ENCODE data around the gene RHEX.

DNA sequence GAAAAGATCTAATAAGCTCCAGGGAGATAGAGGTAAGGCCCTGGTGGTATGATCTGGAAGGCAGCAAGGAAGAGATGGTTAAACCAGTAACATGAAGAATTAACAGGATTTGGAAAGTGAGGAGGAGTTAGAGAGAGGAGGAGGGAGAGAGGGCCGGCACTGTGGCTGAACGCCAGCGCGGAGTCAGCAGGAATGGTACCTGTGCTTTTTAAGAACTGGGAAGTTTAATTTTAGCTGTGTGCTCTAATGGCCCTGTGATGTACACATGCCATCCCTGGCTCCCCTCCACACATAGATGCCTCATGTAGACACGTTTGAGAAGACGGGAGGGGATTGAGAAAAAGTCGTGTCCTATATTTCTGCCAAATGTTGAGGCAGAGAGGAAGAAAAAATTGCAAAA lies 78.1 kb downstream of the RHEX start:
- TF ChIP-seq, protein P1, sequence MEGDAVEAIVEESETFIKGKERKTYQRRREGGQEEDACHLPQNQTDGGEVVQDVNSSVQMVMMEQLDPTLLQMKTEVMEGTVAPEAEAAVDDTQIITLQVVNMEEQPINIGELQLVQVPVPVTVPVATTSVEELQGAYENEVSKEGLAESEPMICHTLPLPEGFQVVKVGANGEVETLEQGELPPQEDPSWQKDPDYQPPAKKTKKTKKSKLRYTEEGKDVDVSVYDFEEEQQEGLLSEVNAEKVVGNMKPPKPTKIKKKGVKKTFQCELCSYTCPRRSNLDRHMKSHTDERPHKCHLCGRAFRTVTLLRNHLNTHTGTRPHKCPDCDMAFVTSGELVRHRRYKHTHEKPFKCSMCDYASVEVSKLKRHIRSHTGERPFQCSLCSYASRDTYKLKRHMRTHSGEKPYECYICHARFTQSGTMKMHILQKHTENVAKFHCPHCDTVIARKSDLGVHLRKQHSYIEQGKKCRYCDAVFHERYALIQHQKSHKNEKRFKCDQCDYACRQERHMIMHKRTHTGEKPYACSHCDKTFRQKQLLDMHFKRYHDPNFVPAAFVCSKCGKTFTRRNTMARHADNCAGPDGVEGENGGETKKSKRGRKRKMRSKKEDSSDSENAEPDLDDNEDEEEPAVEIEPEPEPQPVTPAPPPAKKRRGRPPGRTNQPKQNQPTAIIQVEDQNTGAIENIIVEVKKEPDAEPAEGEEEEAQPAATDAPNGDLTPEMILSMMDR (IDR thresholded peaks at IDR 0.05), result no peak
- TF ChIP-seq EZH2 (IDR thresholded peaks at IDR 0.05; ENCODE audit: borderline replicate concordance, insufficient read depth, low read depth, low read length, poor library complexity, severe bottlenecking), result no peak
